ENCODE measurements around the gene TMIGD3.

Gene TMIGD3

GRCh38 chr1:111490220-111490619, 13.2 kb downstream of the TMIGD3 start:
- H3K4me2 ChIP-seq (ENCODE audit: low read depth, low read length, poor library complexity, severe bottlenecking) = no peak overlapping the region
- no peaks in the 10 kb centered on the region for H3K79me2 ChIP-seq (ENCODE audit: insufficient read depth, low read length)
- no peak overlapping the region for H2AFZ ChIP-seq (ENCODE audit: low read depth, low read length, severe bottlenecking)
- no peaks in the 10 kb centered on the region for H3F3A ChIP-seq (ENCODE audit: insufficient read depth)
- H3K36me3 ChIP-seq (ENCODE audit: low read length) = no peaks in the 10 kb centered on the region
- no peaks in the 10 kb centered on the region for H3K9me2 ChIP-seq (replicated peaks; ENCODE audit: insufficient read depth, low read length)
- H3K9me3 ChIP-seq (ENCODE audit: insufficient read depth, low read length) = no peaks in the 10 kb centered on the region
- TF ChIP-seq CTCF (IDR thresholded peaks at IDR 0.05; ENCODE audit: insufficient read depth, low read length, poor library complexity, severe bottlenecking) (no peak), EZH2phosphoT487 (conservative IDR thresholded peaks at IDR 0.05; ENCODE audit: low read length) (no peak)
- no peak overlapping the region for H3K4me3 ChIP-seq (ENCODE audit: insufficient read depth, low read length, poor library complexity, severe bottlenecking)
- no peak overlapping the region for H3K9ac ChIP-seq (ENCODE audit: low read length)
- H3K27ac ChIP-seq (ENCODE audit: low read depth, low read length) = no peak overlapping the region
- H4K20me1 ChIP-seq (ENCODE audit: low read depth, low read length) = no peaks in the 10 kb centered on the region
- no peaks in the 10 kb centered on the region for H3K27me3 ChIP-seq (ENCODE audit: low read length)

- no peak overlapping the region for H2AFZ ChIP-seq (ENCODE audit: low read depth, low read length, severe bottlenecking)
- no peak overlapping the region for H3K9ac ChIP-seq (ENCODE audit: low read length)
- no peaks in the 10 kb centered on the region for H4K20me1 ChIP-seq (ENCODE audit: low read depth, low read length)
- H3F3A ChIP-seq (ENCODE audit: insufficient read depth) = no peaks in the 10 kb centered on the region
- no peak overlapping the region for H3K4me3 ChIP-seq (ENCODE audit: insufficient read depth, low read length, poor library complexity, severe bottlenecking)
- H3K27me3 ChIP-seq (ENCODE audit: low read length) = no peaks in the 10 kb centered on the region
- no peak overlapping the region for H3K27ac ChIP-seq (ENCODE audit: low read depth, low read length)
- TF ChIP-seq EZH2phosphoT487 (conservative IDR thresholded peaks at IDR 0.05; ENCODE audit: low read length) (no peak), CTCF (IDR thresholded peaks at IDR 0.05; ENCODE audit: insufficient read depth, low read length, poor library complexity, severe bottlenecking) (no peak)
- H3K36me3 ChIP-seq (ENCODE audit: low read length) = no peaks in the 10 kb centered on the region
- no peak overlapping the region for H3K4me2 ChIP-seq (ENCODE audit: low read depth, low read length, poor library complexity, severe bottlenecking)
- no peaks in the 10 kb centered on the region for H3K79me2 ChIP-seq (ENCODE audit: insufficient read depth, low read length)
- H3K9me2 ChIP-seq (replicated peaks; ENCODE audit: insufficient read depth, low read length) = no peaks in the 10 kb centered on the region
- no peaks in the 10 kb centered on the region for H3K9me3 ChIP-seq (ENCODE audit: insufficient read depth, low read length)
Observed at GRCh38 chr1:111489604-111490003, 13.8 kb downstream of the TMIGD3 start.

- Histone ChIP-seq H3K4me3 (ENCODE audit: insufficient read depth, low read length, poor library complexity, severe bottlenecking) (no peak overlapping the region), H3K27me3 (ENCODE audit: low read length) (no peaks in the 10 kb centered on the region), H3F3A (ENCODE audit: insufficient read depth) (no peaks in the 10 kb centered on the region), H3K27ac (ENCODE audit: low read depth, low read length) (no peak overlapping the region), H3K4me2 (ENCODE audit: low read depth, low read length, poor library complexity, severe bottlenecking) (no peak overlapping the region), H2AFZ (ENCODE audit: low read depth, low read length, severe bottlenecking) (no peak overlapping the region), H3K9ac (ENCODE audit: low read length) (no peak overlapping the region), H3K9me2 (replicated peaks; ENCODE audit: insufficient read depth, low read length) (no peaks in the 10 kb centered on the region), H3K79me2 (ENCODE audit: insufficient read depth, low read length) (no peaks in the 10 kb centered on the region), H3K9me3 (ENCODE audit: insufficient read depth, low read length) (no peaks in the 10 kb centered on the region), H4K20me1 (ENCODE audit: low read depth, low read length) (no peaks in the 10 kb centered on the region), H3K36me3 (ENCODE audit: low read length) (no peaks in the 10 kb centered on the region)
- no peak for TF ChIP-seq CTCF (IDR thresholded peaks at IDR 0.05; ENCODE audit: insufficient read depth, low read length, poor library complexity, severe bottlenecking)
- TF ChIP-seq EZH2phosphoT487 (conservative IDR thresholded peaks at IDR 0.05; ENCODE audit: low read length) = no peak
Observed at GRCh38 chr1:111488669-111489068, 14.8 kb downstream of the TMIGD3 start.
